Germinal center (tissue), 1 donor: ENCODE data around the gene KLF12.

ENCODE experiments used
- DNase-seq: peaks from one replicate; pipeline ENCODE4 v3.0.0; 2012; ENCODE audit warnings: mixed read lengths, low spot score

KLF12 gene

GRCh38 chr13:74134777-74135325, 647 bp upstream of the KLF12 start:
- peak; percentile 67 for DNase-seq

- DNase-seq, result peak; percentile 90
Measured at GRCh38 chr13:74133657-74134201, 475 bp downstream of the KLF12 start.

GRCh38 chr13:74132776-74133656, 1.2 kb downstream of the KLF12 start:
- peak; percentile 21 for DNase-seq

- peak; percentile 42 for DNase-seq
Measured at GRCh38 chr13:74132152-74132775, 1.9 kb downstream of the KLF12 start.

GRCh38 chr13:74131227-74131626, 3.0 kb downstream of the KLF12 start:
- no peak for DNase-seq

- no peak for DNase-seq
Measured at GRCh38 chr13:74129500-74130191, 4.6 kb downstream of the KLF12 start.

GRCh38 chr13:74128156-74128767, 5.9 kb downstream of the KLF12 start:
- DNase-seq, result no peak

- no peak for DNase-seq
Measured at GRCh38 chr13:74118328-74118727, 15.9 kb downstream of the KLF12 start.

GRCh38 chr13:74117207-74117705, 16.9 kb downstream of the KLF12 start:
- DNase-seq, result no peak

- no peak for DNase-seq
Measured at GRCh38 chr13:74115133-74115532, 19.1 kb downstream of the KLF12 start.

GRCh38 chr13:74114641-74115040, 19.6 kb downstream of the KLF12 start:
- no peak for DNase-seq

- DNase-seq, result no peak
Measured at GRCh38 chr13:74114202-74114601, 20.0 kb downstream of the KLF12 start.

GRCh38 chr13:74111901-74112824, 22.0 kb downstream of the KLF12 start:
- DNase-seq, result no peak

- DNase-seq, result no peak
Measured at GRCh38 chr13:74111399-74111798, 22.8 kb downstream of the KLF12 start.

GRCh38 chr13:74110053-74110452, 24.2 kb downstream of the KLF12 start:
- DNase-seq, result no peak

GRCh38 chr13:74107598-74107997, 26.6 kb downstream of the KLF12 start:
- DNase-seq, result no peak

GRCh38 chr13:74105871-74106270, 28.3 kb downstream of the KLF12 start:
- DNase-seq, result no peak

- DNase-seq, result no peak
Measured at GRCh38 chr13:74104661-74105275, 29.4 kb downstream of the KLF12 start.

GRCh38 chr13:74103970-74104555, 30.1 kb downstream of the KLF12 start:
- no peak for DNase-seq

GRCh38 chr13:74103196-74103595, 31.0 kb downstream of the KLF12 start:
- DNase-seq, result no peak
